ENCODE data around the gene HSPG2.

Gene HSPG2

GRCh38 chr1:21898326-21899200 is 38.5 kb downstream of the HSPG2 start:
- DNase-seq (ENCODE audit: low spot score), result no peak

- DNase-seq (ENCODE audit: low spot score), result no peak
Measured at GRCh38 chr1:21897844-21898243, 39.3 kb downstream of the HSPG2 start.

GRCh38 chr1:21896652-21897532 is 40.2 kb downstream of the HSPG2 start:
- DNase-seq (ENCODE audit: low spot score), result no peak

- no peak for DNase-seq (ENCODE audit: low spot score)
Measured at GRCh38 chr1:21896026-21896425, 41.1 kb downstream of the HSPG2 start.

GRCh38 chr1:21894034-21894881 is 42.9 kb downstream of the HSPG2 start:
- no peak for DNase-seq (ENCODE audit: low spot score)

- no peak for DNase-seq (ENCODE audit: low spot score)
Measured at GRCh38 chr1:21893046-21893805, 43.9 kb downstream of the HSPG2 start.

- DNase-seq (ENCODE audit: low spot score), result no peak
Measured at GRCh38 chr1:21891621-21892479, 45.3 kb downstream of the HSPG2 start.

- DNase-seq (ENCODE audit: low spot score), result no peak
Measured at GRCh38 chr1:21891081-21891480, 46.0 kb downstream of the HSPG2 start.

GRCh38 chr1:21888500-21888899 is 48.6 kb downstream of the HSPG2 start:
- DNase-seq (ENCODE audit: low spot score), result no peak

- DNase-seq (ENCODE audit: low spot score), result no peak
Measured at GRCh38 chr1:21887796-21888195, 49.3 kb downstream of the HSPG2 start.

- no peak for DNase-seq (ENCODE audit: low spot score)
Measured at GRCh38 chr1:21887216-21887736, 49.8 kb downstream of the HSPG2 start.

- no peak for DNase-seq (ENCODE audit: low spot score)
Measured at GRCh38 chr1:21886486-21887215, 50.5 kb downstream of the HSPG2 start.

GRCh38 chr1:21885236-21886037 is 51.7 kb downstream of the HSPG2 start:
- DNase-seq (ENCODE audit: low spot score), result no peak

GRCh38 chr1:21884456-21885235 is 52.5 kb downstream of the HSPG2 start:
- DNase-seq (ENCODE audit: low spot score), result no peak

GRCh38 chr1:21882721-21883415 is 54.2 kb downstream of the HSPG2 start:
- DNase-seq (ENCODE audit: low spot score), result no peak

- no peak for DNase-seq (ENCODE audit: low spot score)
Measured at GRCh38 chr1:21881250-21881649, 55.9 kb downstream of the HSPG2 start.

- DNase-seq (ENCODE audit: low spot score), result no peak
Measured at GRCh38 chr1:21880619-21880970, 56.5 kb downstream of the HSPG2 start.
